Measurements from ENCODE around the gene SMARCD3.

Gene SMARCD3

DNA sequence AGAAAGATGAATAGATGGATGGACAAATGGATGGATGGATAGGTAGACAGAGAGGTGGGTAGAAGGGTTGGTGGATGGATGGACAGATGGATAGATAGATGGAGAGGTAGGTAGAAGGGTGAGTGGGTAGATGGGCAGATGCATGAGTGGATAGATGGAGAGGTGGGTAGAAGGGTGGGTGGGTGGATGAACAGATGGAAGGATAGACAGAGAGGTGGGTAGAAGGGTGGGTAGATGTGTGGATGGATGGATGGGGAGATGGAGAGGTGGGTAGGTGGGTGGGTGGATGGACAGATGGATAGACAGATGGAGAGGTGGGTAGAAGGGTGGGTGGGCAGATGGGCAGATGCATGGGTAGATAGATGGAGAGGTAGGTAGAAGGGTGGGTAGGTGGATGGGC lies 50.6 kb downstream of the SMARCD3 start:
- Histone ChIP-seq H3K27me3 (peaks cover 0 to 49% of the 10 kb centered on the region in 2 donors), H3K4me3 (no peak overlapping the region), H3K4me1 (no peaks in the 10 kb centered on the region), H3K36me3 (no peaks in the 10 kb centered on the region), H3K9me3 (no peaks in the 10 kb centered on the region), H3K27ac (no peak overlapping the region)
- TF ChIP-seq, protein P1, sequence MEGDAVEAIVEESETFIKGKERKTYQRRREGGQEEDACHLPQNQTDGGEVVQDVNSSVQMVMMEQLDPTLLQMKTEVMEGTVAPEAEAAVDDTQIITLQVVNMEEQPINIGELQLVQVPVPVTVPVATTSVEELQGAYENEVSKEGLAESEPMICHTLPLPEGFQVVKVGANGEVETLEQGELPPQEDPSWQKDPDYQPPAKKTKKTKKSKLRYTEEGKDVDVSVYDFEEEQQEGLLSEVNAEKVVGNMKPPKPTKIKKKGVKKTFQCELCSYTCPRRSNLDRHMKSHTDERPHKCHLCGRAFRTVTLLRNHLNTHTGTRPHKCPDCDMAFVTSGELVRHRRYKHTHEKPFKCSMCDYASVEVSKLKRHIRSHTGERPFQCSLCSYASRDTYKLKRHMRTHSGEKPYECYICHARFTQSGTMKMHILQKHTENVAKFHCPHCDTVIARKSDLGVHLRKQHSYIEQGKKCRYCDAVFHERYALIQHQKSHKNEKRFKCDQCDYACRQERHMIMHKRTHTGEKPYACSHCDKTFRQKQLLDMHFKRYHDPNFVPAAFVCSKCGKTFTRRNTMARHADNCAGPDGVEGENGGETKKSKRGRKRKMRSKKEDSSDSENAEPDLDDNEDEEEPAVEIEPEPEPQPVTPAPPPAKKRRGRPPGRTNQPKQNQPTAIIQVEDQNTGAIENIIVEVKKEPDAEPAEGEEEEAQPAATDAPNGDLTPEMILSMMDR (IDR thresholded peaks at IDR 0.05), result no peak
- intact Hi-C loops (cut with DNase I; ENCODE audit: low total_unique reads), result no loop called here
- DNase-seq, result no peak

DNA sequence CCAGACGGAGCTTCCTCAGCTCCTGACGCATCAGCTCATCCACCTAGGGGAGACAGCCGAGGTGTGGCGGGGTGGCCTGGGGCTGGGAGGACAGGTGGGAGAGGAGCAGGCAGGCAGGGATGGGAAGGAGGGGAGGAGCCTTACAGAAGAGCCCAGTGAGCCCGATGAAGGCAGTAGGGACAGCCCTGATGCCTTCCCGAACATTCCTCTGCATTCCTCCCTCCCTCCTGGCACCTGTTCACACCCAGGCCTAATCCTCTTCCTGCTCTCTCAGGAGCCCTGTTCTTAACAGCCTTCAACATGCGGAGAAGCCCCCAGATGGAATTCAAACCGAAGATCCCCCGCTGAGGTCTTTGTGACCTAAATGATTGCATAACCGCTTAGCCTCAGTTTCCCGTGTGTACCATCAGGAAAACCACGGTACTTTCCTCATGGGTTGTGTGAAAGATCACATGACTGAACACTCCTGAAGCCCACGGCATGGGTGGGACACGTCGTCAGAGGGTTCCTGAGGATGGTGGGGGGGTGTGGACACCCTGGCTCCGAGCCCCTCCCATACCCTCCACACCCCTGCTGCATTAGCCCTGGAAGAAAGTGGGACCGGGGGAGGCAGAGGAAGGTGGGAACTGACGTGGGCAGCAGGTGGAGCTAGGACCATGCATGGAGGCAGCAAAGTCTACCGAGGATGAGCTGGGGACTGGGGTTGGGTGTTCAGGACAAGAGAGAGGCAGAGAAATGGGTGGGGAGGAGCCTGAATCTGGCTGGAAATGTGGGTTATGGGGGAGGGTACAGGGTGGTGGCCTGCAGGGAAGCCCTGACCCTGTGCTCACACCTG lies 52.7 kb downstream of the SMARCD3 start:
- H3K4me3 ChIP-seq, result no peak overlapping the region
- H3K36me3 ChIP-seq, result no peaks in the 10 kb centered on the region
- H3K4me1 ChIP-seq, result no peaks in the 10 kb centered on the region
- peaks cover 0 to 59% of the 10 kb centered on the region in 2 donors for H3K27me3 ChIP-seq
- intact Hi-C loops (cut with DNase I; ENCODE audit: low total_unique reads), result no loop called here
- DNase-seq, result no peak
- TF ChIP-seq, protein P1 (IDR thresholded peaks at IDR 0.05), result no peak
- no peaks in the 10 kb centered on the region for H3K9me3 ChIP-seq
- no peak overlapping the region for H3K27ac ChIP-seq

DNA sequence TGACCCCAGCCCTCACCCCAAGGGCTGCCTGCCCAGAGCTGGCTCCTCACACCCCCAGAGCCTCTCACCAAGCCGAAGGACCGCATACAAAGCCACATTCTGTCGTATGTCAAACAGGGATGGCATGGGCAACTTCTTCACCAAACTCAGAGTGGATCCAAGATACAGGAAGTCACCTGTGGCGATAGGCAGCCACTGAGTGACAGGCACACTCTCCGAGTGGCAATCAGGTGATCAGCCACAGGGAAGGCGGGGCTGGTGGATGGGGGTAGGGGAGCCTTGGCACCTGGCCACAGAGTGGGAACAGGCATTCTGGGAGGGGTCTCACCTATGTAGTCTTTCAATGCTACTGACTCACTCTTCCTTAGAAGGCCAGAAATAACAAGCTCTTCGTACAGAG lies 54.3 kb downstream of the SMARCD3 start:
- no peak overlapping the region for H3K27ac ChIP-seq
- no peaks in the 10 kb centered on the region for H3K4me1 ChIP-seq
- peaks cover 0 to 45% of the 10 kb centered on the region in 2 donors for H3K27me3 ChIP-seq
- no peak for DNase-seq
- H3K4me3 ChIP-seq, result no peak overlapping the region
- intact Hi-C loops (cut with DNase I; ENCODE audit: low total_unique reads), result no loop called here
- no peaks in the 10 kb centered on the region for H3K9me3 ChIP-seq
- H3K36me3 ChIP-seq, result no peaks in the 10 kb centered on the region
- TF ChIP-seq, protein P1 (IDR thresholded peaks at IDR 0.05), result no peak

DNA sequence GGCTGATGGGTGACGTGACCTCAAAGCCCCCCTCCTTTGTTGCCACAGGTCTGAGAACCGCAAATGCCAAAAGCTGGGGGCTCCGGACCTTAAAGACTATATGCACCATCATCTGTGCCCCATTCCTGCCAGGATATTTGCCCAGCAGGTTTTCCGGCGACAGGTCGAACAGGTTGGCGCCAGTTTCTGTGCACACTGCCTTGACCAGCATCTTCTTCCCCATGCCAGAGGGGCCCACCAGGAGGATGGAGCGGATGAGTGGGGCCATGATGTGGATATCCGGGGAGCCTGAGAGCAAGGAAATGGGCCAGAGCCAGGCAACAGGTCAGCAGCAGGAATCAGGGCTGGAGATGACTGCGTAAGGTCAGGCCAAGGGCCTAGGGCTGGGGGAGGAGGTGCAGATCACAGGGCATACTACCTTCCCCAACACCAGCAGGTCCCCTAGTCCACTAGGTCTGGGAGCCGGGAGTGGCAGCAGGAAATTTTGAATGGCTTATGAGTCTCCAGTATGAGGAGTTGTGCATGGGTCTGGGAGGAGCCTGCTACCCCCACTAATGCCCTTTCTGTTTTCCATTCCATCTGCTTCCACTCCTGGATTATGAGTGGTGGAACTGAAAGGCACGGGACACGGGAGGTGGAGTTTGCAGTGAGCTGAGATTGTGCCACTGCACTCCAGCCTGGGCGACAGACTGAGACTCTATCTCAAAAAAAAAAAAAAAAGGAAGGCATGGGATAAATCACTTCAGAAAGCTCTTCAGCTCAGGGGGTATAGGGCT lies 55.1 kb downstream of the SMARCD3 start:
- H3K36me3 ChIP-seq, result no peaks in the 10 kb centered on the region
- no peak for DNase-seq
- no peaks in the 10 kb centered on the region for H3K9me3 ChIP-seq
- H3K27ac ChIP-seq, result no peak overlapping the region
- intact Hi-C loops (cut with DNase I; ENCODE audit: low total_unique reads), result no loop called here
- peaks cover 0 to 37% of the 10 kb centered on the region in 2 donors for H3K27me3 ChIP-seq
- no peak overlapping the region for H3K4me3 ChIP-seq
- TF ChIP-seq, protein P1 (IDR thresholded peaks at IDR 0.05), result no peak
- H3K4me1 ChIP-seq, result no peaks in the 10 kb centered on the region

DNA sequence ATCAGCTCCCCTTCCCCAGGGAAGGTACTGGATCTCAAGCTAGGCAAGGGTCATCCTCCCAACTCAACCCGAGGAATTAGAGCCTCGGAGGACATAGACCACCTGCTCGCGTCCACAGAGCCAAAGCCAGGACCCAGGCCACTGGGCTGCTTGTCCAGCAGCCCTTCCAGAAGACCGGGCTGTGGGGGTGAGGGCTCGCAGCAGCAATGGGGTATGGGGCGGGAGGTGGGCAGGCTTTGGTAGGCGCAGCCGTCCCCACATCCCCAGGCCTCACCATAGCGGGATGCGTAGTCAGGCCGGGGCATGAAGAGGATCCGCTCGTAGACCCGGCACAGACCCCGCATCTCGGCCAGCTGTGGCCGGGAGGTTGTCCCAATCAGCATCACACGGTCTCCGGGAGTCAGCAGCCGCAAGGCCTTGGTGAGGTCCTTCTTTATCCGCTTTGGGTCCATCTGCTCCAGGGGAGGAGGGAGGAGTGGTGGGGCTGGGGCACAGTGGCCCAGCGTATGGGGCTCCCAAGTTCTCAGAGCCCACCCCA lies 56.4 kb downstream of the SMARCD3 start:
- intact Hi-C loops (cut with DNase I; ENCODE audit: low total_unique reads), result no loop called here
- Histone ChIP-seq H3K4me3 (no peak overlapping the region), H3K27ac (no peak overlapping the region), H3K27me3 (peaks cover 0 to 48% of the 10 kb centered on the region in 2 donors), H3K4me1 (no peaks in the 10 kb centered on the region), H3K36me3 (no peaks in the 10 kb centered on the region), H3K9me3 (no peaks in the 10 kb centered on the region)
- DNase-seq, result no peak
- TF ChIP-seq, protein P1 (IDR thresholded peaks at IDR 0.05), result no peak
